PC-3 (cell line): Measurements from ENCODE around the gene MOB1B. TPM values are rescaled to one million over a fixed set of nuclear protein-coding genes. Genes with fewer than 3 reads are reported as not detected.

Experiments
- ATAC-seq: fragments of 200-7000 bp; cut with Tn5 transposase; 2 replicates; pipeline ENCODE4 v1.9.1; 2020; ENCODE audit warnings: mild to moderate bottlenecking, moderate library complexity
- BruUV-seq: library from RNA; stranded (reverse); fragments of 400-500 nt; replicated peaks from 2 replicates; lab custom pipeline; 2021; lab: Mats Ljungman, UMichigan
- CTCF ChIA-PET: fragments of 300-600 bp; sonication (Branson Sonifier 250); formaldehyde crosslinking; loops from one replicate; lab custom pipeline; 2022; ENCODE audit warnings: antibody characterized with exemption; lab: Charles Lee
- POLR2A ChIA-PET: fragments of 300-600 bp; sonication (Branson Sonifier 250); formaldehyde crosslinking; loops from one replicate; lab custom pipeline; 2022; ENCODE audit warnings: antibody characterized with exemption; ENCODE audit not compliant: unreplicated experiment; lab: Charles Lee
- DNase-seq: peaks from one replicate; pipeline ENCODE4 v3.0.0-alpha.2; 2015
- H2AFZ ChIP-seq: fragments of 300-600 bp; sonication (generic); 2 replicates; pipeline ENCODE4 v1.6.0; 2016; ENCODE audit warnings: antibody characterized with exemption, low read length
- H3F3A ChIP-seq: fragments of 300-600 bp; sonication (generic); one replicate; pipeline ENCODE4 v1.6.0; 2017; ENCODE audit warnings: antibody characterized with exemption, low read length, control low read depth, mild to moderate bottlenecking; ENCODE audit not compliant: unreplicated experiment
- H3K27ac ChIP-seq: fragments of 300-600 bp; sonication (generic); 2 replicates; pipeline ENCODE4 v1.5.1; 2016; ENCODE audit warnings: mild to moderate bottlenecking, low read length
- H3K27me3 ChIP-seq: fragments of 300-600 bp; sonication (generic); 2 replicates; pipeline ENCODE4 v1.6.1; 2016; ENCODE audit warnings: low read length, mixed read lengths
- H3K36me3 ChIP-seq: fragments of 300-600 bp; sonication (generic); 2 replicates; pipeline ENCODE4 v1.6.1; 2016; ENCODE audit warnings: low read depth, mixed run types, low read length, mixed read lengths
- H3K4me1 ChIP-seq: fragments of 300-600 bp; sonication (generic); 2 replicates; pipeline ENCODE4 v1.5.1; 2016; ENCODE audit warnings: low read length; ENCODE audit not compliant: insufficient read depth
- H3K4me2 ChIP-seq: fragments of 300-600 bp; sonication (generic); 2 replicates; pipeline ENCODE4 v1.6.0; 2016; ENCODE audit warnings: low read length
- H3K4me3 ChIP-seq: fragments of 300-600 bp; sonication (generic); 2 replicates; pipeline ENCODE4 v1.5.1; 2016; ENCODE audit warnings: mild to moderate bottlenecking, low read length, mixed read lengths
- H3K79me2 ChIP-seq: fragments of 300-600 bp; sonication (generic); 2 replicates; pipeline ENCODE4 v1.6.1; 2017; ENCODE audit warnings: low read length, mixed read lengths
- H3K9ac ChIP-seq: fragments of 300-600 bp; sonication (generic); 2 replicates; pipeline ENCODE4 v1.6.0; 2016; ENCODE audit warnings: mild to moderate bottlenecking, low read length
- H3K9me2 ChIP-seq: fragments of 300-600 bp; sonication (generic); replicated peaks from 2 replicates; pipeline ENCODE4 v1.6.1; 2016; ENCODE audit warnings: mixed run types, low read length, mixed read lengths
- H3K9me3 ChIP-seq: fragments of 300-600 bp; sonication (generic); 2 replicates; pipeline ENCODE4 v1.6.1; 2016; ENCODE audit warnings: low read length, mixed read lengths
- H4K20me1 ChIP-seq: fragments of 300-600 bp; sonication (generic); 2 replicates; pipeline ENCODE4 v1.6.1; 2016; ENCODE audit warnings: low read length, mixed read lengths
- CTCF ChIP-seq: fragments of 300-600 bp; sonication (generic); conservative IDR thresholded peaks from 2 replicates; pipeline ENCODE4 v1.5.1; 2017; ENCODE audit warnings: antibody characterized with exemption, low read depth, mild to moderate bottlenecking, low read length
- EZH2 ChIP-seq: fragments of 300-600 bp; sonication (generic); IDR thresholded peaks from one replicate; pipeline ENCODE4 v1.6.1; 2017; ENCODE audit warnings: antibody characterized with exemption, mild to moderate bottlenecking, low read length; ENCODE audit not compliant: unreplicated experiment
- EZH2phosphoT487 ChIP-seq: fragments of 300-600 bp; sonication (generic); IDR thresholded peaks from 2 replicates; pipeline ENCODE4 v1.6.1; 2018; ENCODE audit warnings: mild to moderate bottlenecking, antibody characterized with exemption, low read length, borderline replicate concordance
- intact Hi-C: fragments of 100-400 bp; cut with micrococcal nuclease; formaldehyde crosslinking; loops from 2 replicates; pipeline ENCODE4 v1.9.0; 2023
- total RNA-seq: library from RNA; depleted of rRNA; stranded (reverse); fragments of >200 nt; gene quantifications from 2 replicates; pipeline ENCODE4 v1.2.3, GENCODE V29; 2014

The MOB1B gene
- total RNA-seq, 1 experiment from 2014 or later: 11.4 TPM

- H3K4me3 ChIP-seq: no peak overlapping the region
- intact Hi-C loops: no loop called here
- no peak overlapping the region for H2AFZ ChIP-seq
- H3K9ac ChIP-seq: no peak overlapping the region
- ChIA-PET CTCF (no interaction called here), POLR2A (no interaction called here)
- H3K9me3 ChIP-seq: no peaks in the 10 kb centered on the region
- no peaks in the 10 kb centered on the region for H3K9me2 ChIP-seq
- H3K79me2 ChIP-seq: peaks cover 70% of the 10 kb centered on the region
- H3K27me3 ChIP-seq: no peaks in the 10 kb centered on the region
- H3F3A ChIP-seq: no peaks in the 10 kb centered on the region
- H3K4me2 ChIP-seq: no peak overlapping the region
- no peak for DNase-seq
- no peak for ATAC-seq
- no peak for TF ChIP-seq EZH2phosphoT487
- no peak for TF ChIP-seq EZH2
- TF ChIP-seq CTCF: no peak
- no TSS peak for BruUV-seq
- H3K36me3 ChIP-seq: no peaks in the 10 kb centered on the region
- peaks cover 10% of the 10 kb centered on the region for H3K4me1 ChIP-seq
- 0 out of 2 replicates have a peak, but pooled peaks cover 9% of the 10 kb centered on the region for H4K20me1 ChIP-seq
- H3K27ac ChIP-seq: no peak overlapping the region
Observed at GRCh38 chr4:70920592-70920991, 18.4 kb downstream of the MOB1B start.

- H3K27ac ChIP-seq: no peak overlapping the region
- H3K4me3 ChIP-seq: no peak overlapping the region
- H3K4me2 ChIP-seq: no peak overlapping the region
- no peak; the same call in 1 of the 2 replicates for ATAC-seq
- H3K27me3 ChIP-seq: no peaks in the 10 kb centered on the region
- H3K9ac ChIP-seq: no peak overlapping the region
- TF ChIP-seq EZH2 (no peak), EZH2phosphoT487 (no peak), CTCF (no peak; the same call in 1 of the 2 replicates)
- 0 out of 2 replicates have a peak, but pooled peaks cover 3% of the 10 kb centered on the region for H3K36me3 ChIP-seq
- no peak for DNase-seq
- ChIA-PET CTCF (no interaction called here), POLR2A (no interaction called here)
- H3K79me2 ChIP-seq: peaks cover 66% of the 10 kb centered on the region
- H3F3A ChIP-seq: no peaks in the 10 kb centered on the region
- peaks cover 5% of the 10 kb centered on the region; the same call in 1 of the 2 replicates for H3K4me1 ChIP-seq
- 0 out of 2 replicates have a peak, but pooled peaks cover 11% of the 10 kb centered on the region for H4K20me1 ChIP-seq
- BruUV-seq: no TSS peak
- H3K9me2 ChIP-seq: no peaks in the 10 kb centered on the region
- H3K9me3 ChIP-seq: no peaks in the 10 kb centered on the region
- intact Hi-C loops: no loop called here
- no peak overlapping the region for H2AFZ ChIP-seq
Observed at GRCh38 chr4:70925418-70925817, 23.2 kb downstream of the MOB1B start.

GRCh38 chr4:70925899-70926635 is 23.9 kb downstream of the MOB1B start:
- CTCF ChIA-PET: no interaction called here
- Histone ChIP-seq H3K9me2 (no peaks in the 10 kb centered on the region), H2AFZ (no peak overlapping the region), H3K4me3 (no peak overlapping the region), H3K4me1 (peaks cover 10% of the 10 kb centered on the region), H4K20me1 (peaks cover 13% of the 10 kb centered on the region; the same call in 1 of the 2 replicates), H3K9ac (no peak overlapping the region), H3K27ac (no peak overlapping the region), H3K9me3 (no peaks in the 10 kb centered on the region), H3K27me3 (no peaks in the 10 kb centered on the region), H3K4me2 (no peak overlapping the region), H3K79me2 (peaks cover 65% of the 10 kb centered on the region), H3K36me3 (0 out of 2 replicates have a peak, but pooled peaks cover 3% of the 10 kb centered on the region), H3F3A (no peaks in the 10 kb centered on the region)
- DNase-seq: no peak
- POLR2A ChIA-PET: interaction anchor here (0.5 to 0.9 kb wide), 4 partner anchors 12 to 183 kb away, joined by 7 to 30 read pairs (median 10); no protein-coding TSS in a partner anchor
- ATAC-seq: no peak
- BruUV-seq: no TSS peak
- TF ChIP-seq CTCF (no peak), EZH2 (no peak), EZH2phosphoT487 (no peak)
- intact Hi-C loops: no loop called here
